HepG2 (cell line): ENCODE data around the gene RSAD1. TPM values are rescaled to one million over a fixed set of nuclear protein-coding genes. Genes with fewer than 3 reads are reported as not detected.

Experiments used
- ATF7 ChIP-seq, 2 experiments: fragments of 450-650 bp in 1 of 2; sonication (generic) in 1 of 2; formaldehyde crosslinking in 1 of 2; IDR thresholded peaks; 2 replicates each; pipeline versions ENCODE4 v1.4.0 to v1.6.1; 2016 to 2020; ENCODE audit warnings: antibody characterized with exemption in 1 of 2, mild to moderate bottlenecking in 1 of 2, missing genetic modification reagents in 1 of 2
- CENPBD1 ChIP-seq: sonication (generic); formaldehyde crosslinking; IDR thresholded peaks from 2 replicates; pipeline ENCODE4 v1.8.0; 2022; ENCODE audit warnings: missing genetic modification reagents, low read depth, mild to moderate bottlenecking, borderline replicate concordance
- E2F5 ChIP-seq: sonication (generic); formaldehyde crosslinking; conservative IDR thresholded peaks from 2 replicates; pipeline ENCODE4 v1.4.0; 2020; ENCODE audit warnings: missing genetic modification reagents
- FOXA3 ChIP-seq: IDR thresholded peaks from 2 replicates; pipeline ENCODE4 v1.6.1; 2016; ENCODE audit warnings: missing genetic modification reagents, missing compliant biosample characterization
- HCFC1 ChIP-seq: fragments of 150-350 bp; IDR thresholded peaks from 2 replicates; pipeline ENCODE4 v1.6.1; 2014; ENCODE audit warnings: low read depth, low read length
- HINFP ChIP-seq: sonication (generic); formaldehyde crosslinking; IDR thresholded peaks from 2 replicates; pipeline ENCODE4 v1.4.0; 2020; ENCODE audit warnings: low read depth, mild to moderate bottlenecking, missing genetic modification reagents
- KAT7 ChIP-seq: IDR thresholded peaks from 2 replicates; pipeline ENCODE4 v1.6.1; 2018; ENCODE audit warnings: borderline replicate concordance, missing compliant biosample characterization
- MXD4 ChIP-seq: IDR thresholded peaks from 2 replicates; pipeline ENCODE4 v1.6.1; 2016; ENCODE audit warnings: mild to moderate bottlenecking, missing biosample characterization, missing genetic modification reagents
- NCOA2 ChIP-seq: sonication (generic); formaldehyde crosslinking; IDR thresholded peaks from 2 replicates; pipeline ENCODE4 v1.8.0; 2022; ENCODE audit warnings: inconsistent platforms
- NFATC3 ChIP-seq: sonication (generic); formaldehyde crosslinking; IDR thresholded peaks from 2 replicates; pipeline ENCODE4 v1.5.1; 2020; ENCODE audit warnings: mild to moderate bottlenecking, missing genetic modification reagents
- PITX1 ChIP-seq: sonication (generic); formaldehyde crosslinking; IDR thresholded peaks from 2 replicates; pipeline ENCODE4 v1.5.1; 2020; ENCODE audit warnings: mild to moderate bottlenecking, missing genetic modification reagents
- POGK ChIP-seq: sonication (generic); formaldehyde crosslinking; conservative IDR thresholded peaks from 2 replicates; pipeline ENCODE4 v1.8.0; 2022; ENCODE audit warnings: mild to moderate bottlenecking, moderate library complexity, missing genetic modification reagents
- PTBP1 ChIP-seq: fragments of 200-400 bp; formaldehyde crosslinking; IDR thresholded peaks from 2 replicates; pipeline ENCODE4 v1.6.1; 2018; ENCODE audit warnings: low read length, low read depth; ENCODE audit not compliant: poor library complexity, severe bottlenecking
- RELA ChIP-seq: sonication (generic); formaldehyde crosslinking; IDR thresholded peaks from 2 replicates; pipeline ENCODE4 v1.4.0; 2020; ENCODE audit warnings: missing genetic modification reagents
- RFXANK ChIP-seq: IDR thresholded peaks from 2 replicates; pipeline ENCODE4 v1.6.1; 2016
- SP4 ChIP-seq: sonication (generic); formaldehyde crosslinking; IDR thresholded peaks from 2 replicates; pipeline ENCODE4 v1.8.1; 2023; ENCODE audit warnings: mild to moderate bottlenecking, missing genetic modification reagents
- THRA ChIP-seq: sonication (generic); formaldehyde crosslinking; IDR thresholded peaks from 2 replicates; pipeline ENCODE4 v1.4.0; 2020; ENCODE audit warnings: missing genetic modification reagents, borderline replicate concordance
- ZNF18 ChIP-seq: sonication (generic); formaldehyde crosslinking; IDR thresholded peaks from 2 replicates; pipeline ENCODE4 v1.8.0; 2022; ENCODE audit warnings: mild to moderate bottlenecking, missing genetic modification reagents; ENCODE audit not compliant: insufficient replicate concordance
- ZNF234 ChIP-seq: sonication (generic); formaldehyde crosslinking; conservative IDR thresholded peaks from 2 replicates; pipeline ENCODE4 v1.5.1; 2020; ENCODE audit warnings: mild to moderate bottlenecking, missing genetic modification reagents
- ZNF331 ChIP-seq: sonication (generic); formaldehyde crosslinking; IDR thresholded peaks from 2 replicates; pipeline ENCODE4 v1.4.0; 2020; ENCODE audit warnings: missing genetic modification reagents
- ZSCAN31 ChIP-seq: sonication (generic); formaldehyde crosslinking; IDR thresholded peaks from 2 replicates; pipeline ENCODE4 v1.5.0; 2020; ENCODE audit warnings: low read depth, mild to moderate bottlenecking, missing genetic modification reagents
- ZZZ3 ChIP-seq: sonication (generic); formaldehyde crosslinking; IDR thresholded peaks from 2 replicates; pipeline ENCODE4 v1.4.0; 2020; ENCODE audit warnings: missing genetic modification reagents, mild to moderate bottlenecking, borderline replicate concordance
- polyA plus RNA-seq, 8 experiments: library from polyadenylated mRNA; depleted of rRNA in 3 of 8; stranded (reverse) in 7 of 8; unstranded in 1 of 8; fragments of >200 nt; fragmentation: Illumina TruSeq in 4 of 8; extraction: Trizol in 4 of 8; gene quantifications; 2 replicates each; pipeline versions ENCODE4 v1.2.1 to v1.2.3, GENCODE V29; 2011 to 2016; ENCODE audit warnings: low read depth in 4 of 8, missing spikeins in 1 of 8, mixed read lengths in 1 of 8; ENCODE audit not compliant: insufficient read depth in 1 of 8
- total RNA-seq, 5 experiments: library from RNA; depleted of rRNA; stranded (reverse); fragments of >200 nt; fragmentation: Illumina TruSeq; extraction: Trizol; gene quantifications; 2 replicates each; pipeline ENCODE4 v1.2.3, GENCODE V29; 2016; ENCODE audit warnings: low read depth in 1 of 5

RSAD1 gene
- total and polyA plus RNA-seq, 2 of the 13 experiments (the other 11 are each of a cell fraction or from before 2014, with no cell fraction given) = 22.7 to 27.7 TPM

GRCh38 chr17:50534222-50534978 is 55.7 kb downstream of the RSAD1 start (continued):
- TF ChIP-seq E2F5 (CRISPR knock-in tag) (no peak), PITX1 (no peak), POGK (CRISPR knock-in tag) (no peak), SP4 (no peak), ZZZ3 (0 out of 2 replicates have a peak, but pooled peaks have one; percentile 26), CENPBD1 (no peak), ZSCAN31 (no peak), PTBP1 (no peak), ATF7 (IDR thresholded peaks at IDR 0.05) (no peak), ATF7 (CRISPR knock-in tag; IDR thresholded peaks at IDR 0.05) (0 out of 2 replicates have a peak, but pooled peaks have one; percentile 23), NFATC3 (CRISPR knock-in tag) (0 out of 2 replicates have a peak, but pooled peaks have one; percentile 16), RELA (CRISPR knock-in tag) (no peak), ZNF234 (no peak), NCOA2 (CRISPR knock-in tag) (0 out of 2 replicates have a peak, but pooled peaks have one; percentile 21), THRA (CRISPR knock-in tag) (no peak), KAT7 (CRISPR knock-in tag) (no peak), FOXA3 (no peak), ZNF331 (CRISPR knock-in tag) (peak; percentile 29; the same call in 1 of the 2 replicates), RFXANK (CRISPR knock-in tag) (no peak), ZNF18 (CRISPR knock-in tag) (no peak), HINFP (CRISPR knock-in tag) (no peak), MXD4 (no peak), HCFC1 (no peak)
